Breast epithelium (tissue), 3 donors: Measurements from ENCODE around the gene TADA2B.

ENCODE experiments used
- CTCF ChIP-seq, 3 donors: fragments of 450-650 bp; IDR thresholded peaks; one replicate each; pipeline ENCODE4 v1.5.1; 2016 to 2017; ENCODE audit warnings: antibody characterized with exemption in 3 of 3, mild to moderate bottlenecking in 3 of 3, moderate library complexity in 3 of 3
- POLR2A ChIP-seq: fragments of 450-650 bp; IDR thresholded peaks from one replicate; pipeline ENCODE4 v1.6.1; 2016; ENCODE audit warnings: antibody characterized with exemption, mild to moderate bottlenecking, moderate library complexity
- POLR2AphosphoS5 ChIP-seq, 3 donors: sonication (generic); formaldehyde crosslinking; IDR thresholded peaks; one replicate each; pipeline ENCODE4 v1.6.1; 2017; ENCODE audit warnings: antibody characterized with exemption in 3 of 3

GRCh38 chr4:7034262-7035081 lies 8.7 kb upstream of the TADA2B start:
- TF ChIP-seq CTCF (IDR thresholded peaks at IDR 0.05) (no peak), POLR2AphosphoS5 (IDR thresholded peaks at IDR 0.05) (no peak), POLR2A (no peak)
